Measurements from ENCODE around the gene KAZN.

The KAZN gene

GRCh38 chr1:14666373-14666772 is 67.9 kb downstream of the KAZN start:
- TF ChIP-seq CTCF (IDR thresholded peaks at IDR 0.05; ENCODE audit: insufficient read depth, missing control alignments), result no peak
- no peak for DNase-seq (ENCODE audit: insufficient read length, low spot score)
- FAIRE-seq, result no peak

- no peak for DNase-seq (ENCODE audit: insufficient read length, low spot score)
- TF ChIP-seq CTCF (IDR thresholded peaks at IDR 0.05; ENCODE audit: insufficient read depth, missing control alignments), result no peak
- no peak for FAIRE-seq
Observed at GRCh38 chr1:14666962-14667650, 68.6 kb downstream of the KAZN start.

GRCh38 chr1:14667651-14667984 is 69.1 kb downstream of the KAZN start:
- no peak for FAIRE-seq
- DNase-seq (ENCODE audit: insufficient read length, low spot score), result no peak
- TF ChIP-seq CTCF (IDR thresholded peaks at IDR 0.05; ENCODE audit: insufficient read depth, missing control alignments), result no peak

- FAIRE-seq (no peak), DNase-seq (ENCODE audit: insufficient read length, low spot score) (no peak)
- TF ChIP-seq CTCF (IDR thresholded peaks at IDR 0.05; ENCODE audit: insufficient read depth, missing control alignments), result no peak
Observed at GRCh38 chr1:14668538-14668937, 70.1 kb downstream of the KAZN start.

GRCh38 chr1:14672005-14672404 is 73.5 kb downstream of the KAZN start:
- DNase-seq (ENCODE audit: insufficient read length, low spot score), result no peak
- FAIRE-seq, result no peak
- TF ChIP-seq CTCF (IDR thresholded peaks at IDR 0.05; ENCODE audit: insufficient read depth, missing control alignments), result no peak

- no peak for TF ChIP-seq CTCF (IDR thresholded peaks at IDR 0.05; ENCODE audit: insufficient read depth, missing control alignments)
- DNase-seq (ENCODE audit: insufficient read length, low spot score), result no peak
- no peak for FAIRE-seq
Observed at GRCh38 chr1:14674030-14674429, 75.5 kb downstream of the KAZN start.

GRCh38 chr1:14676400-14676799 is 77.9 kb downstream of the KAZN start:
- TF ChIP-seq CTCF (IDR thresholded peaks at IDR 0.05; ENCODE audit: insufficient read depth, missing control alignments), result no peak
- DNase-seq (ENCODE audit: insufficient read length, low spot score) (no peak), FAIRE-seq (no peak)
